OCI-LY7 (cell line): ENCODE data around the gene LHX4.

ENCODE experiments used
- EZH2phosphoT487 ChIP-seq: fragments of 200-600 bp; sonication (generic); IDR thresholded peaks from 2 replicates; pipeline ENCODE4 v1.6.1; 2018; ENCODE audit warnings: low read depth, borderline replicate concordance, mild to moderate bottlenecking, mixed run types, antibody characterized with exemption, low read length, moderate library complexity, mixed read lengths
- TF ChIP-seq, protein P1 (sequence below): fragments of 200-600 bp; sonication (generic); conservative IDR thresholded peaks from 2 replicates; pipeline ENCODE4 v1.5.1; 2014; ENCODE audit warnings: mild to moderate bottlenecking, antibody characterized with exemption, low read length, moderate library complexity, mixed read lengths

DNA sequence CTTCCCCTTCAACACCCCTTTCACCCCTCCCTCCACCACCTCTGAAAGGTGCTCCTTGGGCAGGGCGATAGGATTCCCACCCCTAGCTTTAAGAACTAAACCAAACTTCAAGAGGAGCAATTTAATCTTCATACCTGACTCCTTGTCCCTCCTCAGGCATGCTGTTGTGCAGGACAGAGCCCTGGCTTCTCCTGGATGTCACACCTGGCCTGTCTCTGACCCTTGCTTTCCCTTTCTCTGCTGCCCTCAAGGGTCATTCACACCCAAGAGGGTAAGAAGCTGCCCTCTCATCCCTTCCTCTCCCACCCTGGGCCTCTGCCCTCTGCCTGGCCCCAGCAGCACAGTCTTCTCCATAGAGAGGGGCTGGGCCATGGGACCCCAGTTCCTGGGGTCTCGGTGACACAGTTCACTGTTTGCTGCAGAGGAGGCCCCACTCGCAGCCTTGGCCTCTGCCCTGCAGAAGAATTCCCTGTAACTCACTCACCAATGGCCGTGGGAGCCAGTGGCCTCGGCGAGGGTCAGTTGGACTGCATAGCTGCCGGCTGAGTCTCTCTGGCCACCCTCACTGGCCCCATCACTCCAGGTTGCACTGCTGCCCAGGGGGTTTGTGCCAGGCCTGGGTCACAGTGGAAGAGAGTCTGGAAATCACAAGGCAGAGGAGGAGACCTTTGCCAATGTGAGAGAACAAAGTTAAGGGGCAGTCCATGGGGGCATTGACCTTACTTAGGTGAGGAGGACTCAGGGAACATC lies 28.4 kb upstream of the LHX4 start:
- TF ChIP-seq, protein P1, sequence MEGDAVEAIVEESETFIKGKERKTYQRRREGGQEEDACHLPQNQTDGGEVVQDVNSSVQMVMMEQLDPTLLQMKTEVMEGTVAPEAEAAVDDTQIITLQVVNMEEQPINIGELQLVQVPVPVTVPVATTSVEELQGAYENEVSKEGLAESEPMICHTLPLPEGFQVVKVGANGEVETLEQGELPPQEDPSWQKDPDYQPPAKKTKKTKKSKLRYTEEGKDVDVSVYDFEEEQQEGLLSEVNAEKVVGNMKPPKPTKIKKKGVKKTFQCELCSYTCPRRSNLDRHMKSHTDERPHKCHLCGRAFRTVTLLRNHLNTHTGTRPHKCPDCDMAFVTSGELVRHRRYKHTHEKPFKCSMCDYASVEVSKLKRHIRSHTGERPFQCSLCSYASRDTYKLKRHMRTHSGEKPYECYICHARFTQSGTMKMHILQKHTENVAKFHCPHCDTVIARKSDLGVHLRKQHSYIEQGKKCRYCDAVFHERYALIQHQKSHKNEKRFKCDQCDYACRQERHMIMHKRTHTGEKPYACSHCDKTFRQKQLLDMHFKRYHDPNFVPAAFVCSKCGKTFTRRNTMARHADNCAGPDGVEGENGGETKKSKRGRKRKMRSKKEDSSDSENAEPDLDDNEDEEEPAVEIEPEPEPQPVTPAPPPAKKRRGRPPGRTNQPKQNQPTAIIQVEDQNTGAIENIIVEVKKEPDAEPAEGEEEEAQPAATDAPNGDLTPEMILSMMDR: no peak
- no peak for TF ChIP-seq EZH2phosphoT487
